ENCODE data around the gene CHCT1.
"Not testable (repeated sequence)": the region's sequence is repeated elsewhere in the genome, so short reads cannot be mapped to it uniquely, and the experiment has no call there.

CHCT1 gene

GRCh38 chr17:60401819-60402218, 20.5 kb upstream of the CHCT1 start:
- DNase-seq, result no peak

DNA sequence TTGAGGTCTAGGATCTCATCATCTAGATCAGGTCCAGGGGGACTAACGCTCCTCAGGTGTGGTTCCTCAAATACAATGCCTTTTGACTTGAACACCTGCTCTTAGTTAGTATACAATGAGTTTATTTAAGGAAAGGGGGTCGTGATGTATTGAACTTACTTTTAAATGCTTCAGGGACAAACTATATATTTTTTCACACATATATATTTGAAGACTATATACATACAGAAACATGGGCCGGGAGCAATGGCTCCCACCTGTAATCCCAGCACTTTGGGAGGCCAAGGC, 18.8 kb upstream of the CHCT1 start:
- DNase-seq, result no peak

- no peak for DNase-seq
Observed at GRCh38 chr17:60403962-60404361, 18.3 kb upstream of the CHCT1 start.

- DNase-seq, result no peak
Observed at GRCh38 chr17:60406887-60407286, 15.4 kb upstream of the CHCT1 start.

GRCh38 chr17:60410001-60410400, 12.3 kb upstream of the CHCT1 start:
- DNase-seq, result no peak

DNA sequence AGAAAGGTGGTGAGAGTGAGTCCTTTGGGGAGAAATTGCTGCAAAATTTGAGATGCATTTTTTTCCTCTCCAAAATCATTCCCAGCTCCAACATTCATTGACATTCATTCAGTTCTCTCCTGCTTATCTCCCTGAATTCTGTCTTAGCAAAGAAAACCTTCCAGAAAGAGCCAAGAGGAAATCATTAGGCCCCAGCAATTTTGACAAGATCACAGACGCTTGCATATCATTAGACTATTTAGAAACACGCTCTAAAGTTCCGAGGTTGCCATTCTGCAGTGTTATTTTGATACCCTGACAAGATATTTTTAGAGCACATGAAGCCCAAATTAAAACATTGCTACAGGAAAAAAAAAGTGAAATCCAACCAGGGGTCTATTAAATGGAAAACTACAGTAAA, 9.6 kb upstream of the CHCT1 start:
- no peak for DNase-seq

DNA sequence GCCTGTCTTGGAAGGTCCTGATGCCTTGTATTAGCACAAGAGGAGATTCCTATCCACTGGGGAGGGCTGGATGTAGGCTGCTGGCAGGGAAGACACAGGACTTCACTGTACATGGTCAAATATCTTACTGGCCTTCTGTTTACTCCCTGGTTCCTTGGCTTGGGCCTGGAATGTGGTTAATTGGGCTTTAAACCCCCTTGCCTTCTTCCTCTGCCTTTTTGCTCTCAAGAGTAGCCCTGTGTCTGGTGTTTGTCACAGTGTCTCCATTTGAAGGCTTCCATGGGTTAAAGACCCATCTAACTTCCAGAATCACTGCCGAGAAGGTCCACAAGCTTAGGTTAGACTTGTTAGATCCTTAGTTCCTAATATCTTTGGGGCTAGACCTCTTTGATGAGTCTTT, 7.1 kb upstream of the CHCT1 start:
- no peak for DNase-seq

GRCh38 chr17:60416368-60416925, 5.8 kb upstream of the CHCT1 start:
- no peak for DNase-seq

- DNase-seq, result not testable (repeated sequence)
Observed at GRCh38 chr17:60419003-60419402, 3.3 kb upstream of the CHCT1 start.

GRCh38 chr17:60419875-60420274, 2.4 kb upstream of the CHCT1 start:
- not testable (repeated sequence) for DNase-seq

GRCh38 chr17:60421273-60422161, 772 bp upstream of the CHCT1 start:
- DNase-seq, result peak; percentile 75

GRCh38 chr17:60423865-60424264, 1.6 kb downstream of the CHCT1 start:
- DNase-seq, result no peak

DNA sequence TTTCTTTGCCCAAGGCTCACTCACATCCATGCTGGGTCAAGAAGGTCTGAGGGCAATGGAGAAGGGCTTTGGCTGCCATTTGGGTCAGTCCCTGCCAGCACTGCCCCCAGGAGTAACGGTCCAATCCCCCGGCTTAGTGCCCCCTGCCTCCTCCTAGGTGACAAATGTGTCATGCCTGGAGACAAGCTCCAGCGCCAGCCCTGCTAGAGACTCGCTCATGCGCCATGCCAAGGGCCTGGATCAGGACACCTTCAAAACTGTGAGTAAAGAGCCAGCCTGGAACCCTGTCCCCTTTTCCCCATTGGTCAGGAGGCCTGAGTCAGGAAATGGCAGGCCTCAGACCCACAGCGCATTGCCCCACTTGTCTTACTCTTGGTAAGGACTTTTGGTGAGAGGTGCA, 3.3 kb downstream of the CHCT1 start:
- no peak for DNase-seq

- DNase-seq, result no peak
Observed at GRCh38 chr17:60426596-60426995, 4.3 kb downstream of the CHCT1 start.

DNA sequence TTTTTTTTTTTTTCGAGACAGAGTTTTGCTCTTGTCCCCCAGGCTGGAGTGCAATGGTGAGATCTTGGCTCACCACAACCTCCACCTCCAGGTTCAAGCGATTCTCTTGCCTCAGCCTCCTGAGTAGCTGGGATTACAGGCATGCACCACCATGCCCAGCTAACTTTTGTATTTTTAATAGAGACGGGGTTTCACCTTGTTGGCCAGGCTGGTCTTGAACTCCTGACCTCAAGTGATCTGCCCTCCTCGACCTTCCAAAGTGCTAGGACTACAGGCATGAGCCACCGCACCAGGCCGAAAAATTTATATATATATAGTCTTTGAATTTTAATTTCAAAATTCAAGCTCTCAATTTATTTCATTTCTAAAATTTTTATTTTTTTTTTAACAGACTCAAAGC, 6.2 kb downstream of the CHCT1 start:
- DNase-seq, result not testable (repeated sequence)

DNA sequence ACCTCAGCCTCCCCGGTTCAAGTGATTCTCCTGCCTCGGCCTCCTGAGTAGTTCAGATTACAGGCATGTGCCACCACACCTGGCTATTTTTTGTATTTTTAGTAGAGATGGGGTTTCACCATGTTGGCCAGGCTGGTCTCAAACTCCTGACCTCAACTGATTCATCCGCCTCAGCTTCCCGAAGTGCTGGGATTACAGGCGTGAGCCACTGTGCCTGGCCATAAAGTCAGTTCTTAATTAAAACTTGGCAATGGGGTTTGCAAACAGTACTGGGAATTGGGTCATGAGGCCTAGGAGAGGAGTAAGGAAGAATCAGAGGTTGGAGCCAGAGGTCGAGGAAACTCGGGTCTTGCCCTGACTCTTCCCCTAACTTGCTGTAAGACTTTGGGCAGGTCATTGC, 8.3 kb downstream of the CHCT1 start:
- not testable (repeated sequence) for DNase-seq

DNA sequence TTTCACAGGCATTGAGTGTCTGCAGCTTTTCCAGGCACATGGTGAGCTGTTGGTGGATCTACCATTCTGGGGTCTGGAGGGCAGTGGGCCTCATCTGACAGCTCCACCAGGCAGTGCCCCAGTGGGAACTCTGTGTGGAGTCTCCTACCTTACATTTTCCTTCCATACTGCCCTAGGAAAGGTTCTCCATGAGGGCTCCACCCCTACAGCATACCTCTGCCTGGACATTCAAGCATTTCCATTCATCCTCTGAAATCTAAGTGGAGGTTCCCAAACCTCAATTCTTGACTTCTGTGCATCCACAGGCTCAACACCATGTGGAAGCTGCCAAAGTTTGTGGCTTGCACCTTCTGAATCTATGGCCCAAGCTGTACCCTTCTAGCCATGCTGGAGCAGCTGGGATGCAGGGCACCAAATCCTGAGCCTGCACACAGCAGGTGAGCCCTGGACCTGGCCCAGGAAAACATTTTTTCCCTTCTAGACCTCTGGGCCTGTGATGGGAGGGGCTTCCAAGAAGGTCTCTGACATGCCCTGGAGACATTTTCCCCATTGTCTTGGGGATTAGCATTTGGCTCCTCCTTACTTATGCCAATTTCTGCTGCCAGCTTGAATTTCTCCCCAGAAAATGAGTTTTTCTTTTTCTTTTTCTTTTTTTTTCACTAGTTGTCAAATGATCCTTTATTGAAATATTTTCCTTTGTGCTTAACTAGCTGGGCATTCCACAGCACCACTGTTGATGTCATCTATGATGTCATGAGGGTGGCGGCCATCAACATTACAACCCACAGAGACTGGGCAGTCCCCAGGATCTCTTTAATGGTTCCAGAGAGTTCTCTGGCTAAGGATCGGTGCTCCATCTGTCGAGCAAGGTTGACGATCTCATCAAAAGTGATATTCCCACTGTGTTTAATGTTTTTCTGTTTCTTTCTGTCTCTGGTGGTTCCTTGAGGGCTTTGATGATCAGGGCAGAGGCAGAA, 11.0 kb downstream of the CHCT1 start:
- DNase-seq, result not testable (repeated sequence)

GRCh38 chr17:60435244-60436167, 13.2 kb downstream of the CHCT1 start:
- DNase-seq, result peak; percentile 43

GRCh38 chr17:60436676-60437075, 14.4 kb downstream of the CHCT1 start:
- no peak for DNase-seq

GRCh38 chr17:60439501-60439900, 17.2 kb downstream of the CHCT1 start:
- DNase-seq, result no peak

GRCh38 chr17:60442271-60443173, 20.2 kb downstream of the CHCT1 start:
- DNase-seq, result no peak

Measured in activated CD4-positive, CD25-positive, alpha-beta regulatory T cell treated with anti-CD3 and anti-CD28 coated beads, Interleukin-2, amount 50 U/mL, for 72 hours (primary cell).